H1 (cell line): ENCODE measurements around the gene MTPN. TPM values are rescaled to one million over a fixed set of nuclear protein-coding genes. Genes with fewer than 3 reads are reported as not detected.

Experiments used
- CTCF ChIA-PET: fragments of 300-600 bp; sonication (Branson Sonifier 250); formaldehyde crosslinking; loops from one replicate; lab custom pipeline; 2021; ENCODE audit not compliant: partially characterized antibody; lab: Charles Lee
- POLR2A ChIA-PET: fragments of 300-600 bp; sonication (Branson Sonifier 250); formaldehyde crosslinking; loops from one replicate; lab custom pipeline; 2021; ENCODE audit warnings: inconsistent platforms; ENCODE audit not compliant: partially characterized antibody; lab: Charles Lee
- DNase-seq, 2 experiments: peaks; one replicate each; pipeline versions ENCODE4 v3.0.0 to v3.0.0-alpha.2; 2010 to 2022; ENCODE audit warnings: low spot score in 2 of 2, low read depth in 1 of 2, mixed read lengths in 1 of 2
- FAIRE-seq: peaks from 2 replicates; lab custom pipeline; 2011; peaks lifted over from hg19 to GRCh38; lab: Jason Lieb, UNC
- H2AFZ ChIP-seq: 2 replicates; pipeline ENCODE4 v1.8.1; 2012; ENCODE audit warnings: low read length, inconsistent platforms
- H2AK5ac ChIP-seq: 2 replicates; pipeline ENCODE4 v1.6.1; 2013; ENCODE audit warnings: low read depth, low read length
- H2BK120ac ChIP-seq: replicated peaks from 2 replicates; pipeline ENCODE3; 2013; ENCODE audit warnings: low read depth, low read length, inconsistent platforms
- H2BK12ac ChIP-seq: 2 replicates; pipeline ENCODE4 v1.6.1; 2013; ENCODE audit warnings: low read depth, low read length
- H2BK15ac ChIP-seq: 2 replicates; pipeline ENCODE4 v1.6.1; 2013; ENCODE audit warnings: low read length
- H2BK20ac ChIP-seq: 2 replicates; pipeline ENCODE4 v1.6.1; 2013; ENCODE audit warnings: low read length
- H2BK5ac ChIP-seq: 2 replicates; pipeline ENCODE4 v1.6.1; 2013; ENCODE audit warnings: low read depth, low read length
- H3K14ac ChIP-seq: 2 replicates; pipeline ENCODE4 v1.6.1; 2013; ENCODE audit warnings: inconsistent platforms; ENCODE audit not compliant: insufficient read length
- H3K18ac ChIP-seq: 2 replicates; pipeline ENCODE4 v1.6.1; 2013; ENCODE audit warnings: low read length; ENCODE audit errors: extremely low read depth
- H3K23ac ChIP-seq: 2 replicates; pipeline ENCODE4 v1.6.1; 2013; ENCODE audit warnings: inconsistent platforms; ENCODE audit not compliant: insufficient read length
- H3K23me2 ChIP-seq: 2 replicates; pipeline ENCODE4 v1.6.1; 2013; ENCODE audit warnings: low read depth, low read length
- H3K27ac ChIP-seq: 2 replicates; pipeline ENCODE4 v1.6.1; 2011; ENCODE audit warnings: low read depth, low read length, inconsistent platforms
- H3K27me3 ChIP-seq, 4 experiments: replicated peaks in 1 of 4; 1 replicate in 1 of 4; 2 replicates in 3 of 4; pipeline versions ENCODE4 v1.6.1 to v1.8.1; 2011 to 2013; ENCODE audit warnings: low read length in 3 of 4, mild to moderate bottlenecking in 3 of 4, inconsistent platforms in 2 of 4, mixed read lengths in 2 of 4, moderate library complexity in 1 of 4; ENCODE audit not compliant: control insufficient read depth in 3 of 4, insufficient read depth in 3 of 4; ENCODE audit errors: extremely low read depth in 1 of 4
- H3K36me3 ChIP-seq, 4 experiments: 2 replicates each; pipeline versions ENCODE4 v1.6.1 to v1.8.1; 2011 to 2013; ENCODE audit warnings: mild to moderate bottlenecking in 4 of 4, low read length in 3 of 4, moderate library complexity in 2 of 4, control low read depth in 1 of 4, inconsistent platforms in 1 of 4; ENCODE audit not compliant: insufficient read depth in 4 of 4, control insufficient read depth in 2 of 4
- H3K4ac ChIP-seq: replicated peaks from 2 replicates; pipeline ENCODE3; 2013; ENCODE audit warnings: low read length, low read depth, mixed read lengths, inconsistent platforms; ENCODE audit not compliant: insufficient read length
- H3K4me1 ChIP-seq, 4 experiments: replicated peaks in 1 of 4; 1 replicate in 1 of 4; 2 replicates in 3 of 4; pipeline versions ENCODE4 v1.6.1 to v1.8.1; 2011 to 2013; ENCODE audit warnings: low read length in 3 of 4, inconsistent platforms in 2 of 4, mixed read lengths in 1 of 4; ENCODE audit not compliant: insufficient read depth in 4 of 4, control insufficient read depth in 3 of 4
- H3K4me2 ChIP-seq, 2 experiments: 2 replicates each; pipeline versions ENCODE4 v1.6.1 to v1.8.1; 2011 to 2013; ENCODE audit warnings: low read depth in 2 of 2, low read length in 2 of 2, control low read depth in 1 of 2, inconsistent platforms in 1 of 2, mild to moderate bottlenecking in 1 of 2; ENCODE audit not compliant: insufficient read depth in 1 of 2
- H3K4me3 ChIP-seq, 4 experiments: fragments of 200-600, 300-600 bp in 1 of 4; sonication (generic), shearing (Covaris generic), sonication (Bioruptor Twin) in 1 of 4; 2 replicates each; pipeline versions ENCODE4 v1.5.1 to v1.8.1; 2011 to 2016; ENCODE audit warnings: low read length in 4 of 4, low read depth in 3 of 4, control low read depth in 2 of 4, inconsistent platforms in 2 of 4, mild to moderate bottlenecking in 2 of 4, mixed read lengths in 1 of 4, moderate library complexity in 1 of 4; ENCODE audit not compliant: insufficient read depth in 2 of 4; ENCODE audit errors: extremely low read depth in 1 of 4
- H3K56ac ChIP-seq: replicated peaks from 2 replicates; pipeline ENCODE3; 2013; ENCODE audit warnings: low read depth, mild to moderate bottlenecking, mixed read lengths, low read length, inconsistent platforms; ENCODE audit not compliant: insufficient read length
- H3K79me1 ChIP-seq: 2 replicates; pipeline ENCODE4 v1.6.1; 2013; ENCODE audit warnings: low read depth, low read length, control low read depth
- H3K79me2 ChIP-seq, 2 experiments: 2 replicates each; pipeline versions ENCODE4 v1.6.1 to v1.8.1; 2012 to 2013; ENCODE audit warnings: low read length in 2 of 2, mild to moderate bottlenecking in 2 of 2, inconsistent platforms in 1 of 2; ENCODE audit not compliant: insufficient read depth in 2 of 2, control insufficient read depth in 1 of 2
- H3K9ac ChIP-seq, 4 experiments: replicated peaks in 1 of 4; 1 replicate in 1 of 4; 2 replicates in 3 of 4; pipeline versions ENCODE4 v1.6.1 to v1.8.1; 2011 to 2013; ENCODE audit warnings: low read depth in 3 of 4, low read length in 3 of 4, control low read depth in 2 of 4, mild to moderate bottlenecking in 2 of 4, moderate library complexity in 2 of 4, inconsistent platforms in 1 of 4; ENCODE audit errors: extremely low read depth in 1 of 4
- H3K9me3 ChIP-seq, 2 experiments: 2 replicates each; pipeline versions ENCODE4 v1.6.1 to v1.8.1; 2012 to 2013; ENCODE audit warnings: mild to moderate bottlenecking in 2 of 2, moderate library complexity in 2 of 2, control low read depth in 1 of 2, inconsistent platforms in 1 of 2, low read depth in 1 of 2, low read length in 1 of 2, mixed read lengths in 1 of 2; ENCODE audit not compliant: insufficient read depth in 2 of 2
- H4K20me1 ChIP-seq, 2 experiments: replicated peaks in 1 of 2; 2 replicates each; pipeline versions ENCODE3 to v1.8.1; 2011 to 2013; ENCODE audit warnings: inconsistent platforms in 2 of 2, low read length in 2 of 2, mild to moderate bottlenecking in 1 of 2; ENCODE audit not compliant: insufficient read depth in 2 of 2, control insufficient read depth in 1 of 2
- H4K5ac ChIP-seq: 2 replicates; pipeline ENCODE4 v1.6.1; 2013; ENCODE audit warnings: low read length, low read depth, mixed read lengths, inconsistent platforms; ENCODE audit not compliant: insufficient read length
- H4K8ac ChIP-seq: 2 replicates; pipeline ENCODE4 v1.8.0; 2013; ENCODE audit warnings: mild to moderate bottlenecking, moderate library complexity, low read length, inconsistent platforms; ENCODE audit not compliant: insufficient read depth; ENCODE audit errors: extremely low read depth
- H4K91ac ChIP-seq: replicated peaks from 2 replicates; pipeline ENCODE3; 2013; ENCODE audit warnings: low read length, mixed read lengths, inconsistent platforms; ENCODE audit not compliant: insufficient read length
- CBX5 ChIP-seq: fragments of 300-800, 300-1000 bp; sonication (generic); IDR thresholded peaks from 2 replicates; pipeline ENCODE4 v1.7.1; 2016; ENCODE audit warnings: antibody characterized with exemption, low read length, low read depth
- HDAC6 ChIP-seq: IDR thresholded peaks from one replicate; pipeline ENCODE4 v1.7.1; 2012; ENCODE audit warnings: low read depth, mild to moderate bottlenecking, inconsistent platforms, low read length, moderate library complexity
- KDM4A ChIP-seq: IDR thresholded peaks from one replicate; pipeline ENCODE4 v1.7.1; 2012; ENCODE audit warnings: low read depth, mild to moderate bottlenecking, moderate library complexity, low read length, inconsistent platforms; ENCODE audit not compliant: severe bottlenecking
- SIN3A ChIP-seq, 2 experiments: IDR thresholded peaks in 1 of 2; conservative IDR thresholded peaks in 1 of 2; 2 replicates each; pipeline ENCODE4 v1.6.1; 2011 to 2012; ENCODE audit warnings: low read length in 2 of 2, improper control_type of control experiment in 1 of 2, low read depth in 1 of 2, mild to moderate bottlenecking in 1 of 2
- TCF12 ChIP-seq: IDR thresholded peaks from 2 replicates; pipeline ENCODE4 v1.6.1; 2011; ENCODE audit warnings: low read depth, mild to moderate bottlenecking, low read length
- WGBS, 2 experiments: shearing (Covaris generic) in 1 of 2; methylation state at CpG; one replicate each; pipeline versions ENCODE4 v1.1.6 to v1.1.7; 2013 to 2015; ENCODE audit warnings: low lambda C conversion rate in 2 of 2, mixed read lengths in 2 of 2, inconsistent platforms in 1 of 2, low coverage in 1 of 2, missing lambda C conversion rate in 1 of 2; ENCODE audit not compliant: insufficient replicate concordance in 2 of 2, insufficient coverage in 1 of 2, insufficient read length in 1 of 2; ENCODE audit errors: extremely low coverage in 1 of 2, missing lambda C conversion rate in 1 of 2; 5-methylcytosine and 5-hydroxymethylcytosine counted together
- polyA plus RNA-seq, 7 experiments: library from polyadenylated mRNA; depleted of rRNA in 3 of 7; stranded (reverse) in 5 of 7; unstranded in 2 of 7; fragments of >200 nt in 5 of 7; fragments of 200-250 nt in 2 of 7; gene quantifications; 1 replicate in 5 of 7; 2 replicates in 1 of 7; 4 replicates in 1 of 7; pipeline versions ENCODE4 v1.2.1 to v1.2.3, GENCODE V29; 2011 to 2013; ENCODE audit warnings: missing spikeins in 2 of 7, mixed read lengths in 2 of 7
- total RNA-seq: library from RNA; stranded (reverse); fragmentation: NEBNext Ultra II Directional; extraction: Animal tissue kit (Norgen Biotek cat#: 25700); gene quantifications from 2 replicates; pipeline ENCODE4 v1.2.1, GENCODE V29; 2021
- TF ChIP-seq, protein P1 (sequence below): IDR thresholded peaks from 2 replicates; pipeline ENCODE4 v1.6.1; 2011; ENCODE audit warnings: low read depth, mild to moderate bottlenecking, low read length; ENCODE audit not compliant: insufficient read depth
- TF ChIP-seq, protein P2 (sequence below): IDR thresholded peaks from 2 replicates; pipeline ENCODE4 v1.6.1; 2011; ENCODE audit warnings: low read length, improper control_type of control experiment

Gene MTPN
- total and polyA plus RNA-seq, 2 of the 8 experiments (the other 6 are each of a cell fraction or from before 2014, with no cell fraction given) = 33.0 to 101 TPM

GRCh38 chr7:135917721-135918120, 59.4 kb downstream of the MTPN start:
- WGBS, 2 experiments = 90% methylated on average over 7 of the region's 7 CpGs; no CpG with 5 or more reads in 1 of the 2 experiments
- Histone ChIP-seq H3K79me2 (no peaks in the 10 kb centered on the region), H2AFZ (no peak overlapping the region), H3K56ac (no peak overlapping the region), H4K20me1 (no peaks in the 10 kb centered on the region), H3K14ac (no peak overlapping the region), H2BK15ac (no peak overlapping the region), H2AK5ac (no peak overlapping the region), H3K18ac (no peak overlapping the region; the same call in 1 of the 2 replicates), H3K4me3 (no peak overlapping the region), H2BK120ac (no peak overlapping the region), H3K23ac (no peak overlapping the region), H2BK20ac (no peak overlapping the region), H4K91ac (no peak overlapping the region), H3K9me3 (no peaks in the 10 kb centered on the region), H2BK5ac (no peak overlapping the region), H3K4me1 (no peaks in the 10 kb centered on the region), H3K27me3 (no peaks in the 10 kb centered on the region), H4K5ac (no peak overlapping the region), H3K79me1 (no peaks in the 10 kb centered on the region), H3K23me2 (no peaks in the 10 kb centered on the region), H3K4me2 (no peak overlapping the region), H2BK12ac (no peak overlapping the region), H3K9ac (no peak overlapping the region), H3K27ac (no peak overlapping the region), H3K36me3 (no peaks in the 10 kb centered on the region), H3K4ac (no peak overlapping the region), H4K8ac (no peak overlapping the region)
- POLR2A ChIA-PET = no interaction called here
- CTCF ChIA-PET = no interaction called here
- DNase-seq (no peak), FAIRE-seq (no peak)
- TF ChIP-seq TCF12 = no peak
- TF ChIP-seq HDAC6 = no peak
- TF ChIP-seq, protein P1, sequence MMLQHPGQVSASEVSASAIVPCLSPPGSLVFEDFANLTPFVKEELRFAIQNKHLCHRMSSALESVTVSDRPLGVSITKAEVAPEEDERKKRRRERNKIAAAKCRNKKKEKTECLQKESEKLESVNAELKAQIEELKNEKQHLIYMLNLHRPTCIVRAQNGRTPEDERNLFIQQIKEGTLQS = no peak
- no peak for TF ChIP-seq KDM4A
- TF ChIP-seq, protein P2, sequence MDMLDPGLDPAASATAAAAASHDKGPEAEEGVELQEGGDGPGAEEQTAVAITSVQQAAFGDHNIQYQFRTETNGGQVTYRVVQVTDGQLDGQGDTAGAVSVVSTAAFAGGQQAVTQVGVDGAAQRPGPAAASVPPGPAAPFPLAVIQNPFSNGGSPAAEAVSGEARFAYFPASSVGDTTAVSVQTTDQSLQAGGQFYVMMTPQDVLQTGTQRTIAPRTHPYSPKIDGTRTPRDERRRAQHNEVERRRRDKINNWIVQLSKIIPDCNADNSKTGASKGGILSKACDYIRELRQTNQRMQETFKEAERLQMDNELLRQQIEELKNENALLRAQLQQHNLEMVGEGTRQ = no peak
- TF ChIP-seq CBX5 = no peak
- TF ChIP-seq SIN3A (conservative IDR thresholded peaks at IDR 0.05 in 1 of 2, IDR thresholded peaks at IDR 0.05 in 1 of 2; ENCODE audit: low read depth in 1 of 2, low read length in 2 of 2) = no peak
